Dendritic cell treated with granulocyte-macrophage colony-stimulating factor and Interleukin-4, amounts not matched to agents 40 ng/mL and 50 ng/mL, for 4 days (primary cell): Measurements from ENCODE around the gene CMSS1.

Source experiments
- H3K27ac Mint-ChIP-seq: one replicate; pipeline ENCODE4 v1.8.0; 2022; ENCODE audit warnings: mild to moderate bottlenecking, mixed read lengths
- H3K27me3 Mint-ChIP-seq: one replicate; pipeline ENCODE4 v1.8.0; 2022; ENCODE audit warnings: mild to moderate bottlenecking, mixed read lengths
- H3K36me3 Mint-ChIP-seq: one replicate; pipeline ENCODE4 v1.8.0; 2022; ENCODE audit warnings: low read depth, mixed read lengths
- H3K4me1 Mint-ChIP-seq: one replicate; pipeline ENCODE4 v1.8.0; 2022; ENCODE audit warnings: low read depth, mixed read lengths
- H3K4me3 Mint-ChIP-seq: one replicate; pipeline ENCODE4 v1.8.0; 2022; ENCODE audit warnings: mild to moderate bottlenecking, moderate library complexity, mixed read lengths
- H3K9me3 Mint-ChIP-seq: one replicate; pipeline ENCODE4 v1.8.0; 2022; ENCODE audit warnings: mixed read lengths
- intact Hi-C: fragments of 100-400 bp; cut with micrococcal nuclease; formaldehyde crosslinking; loops from one replicate; pipeline ENCODE4 v1.15.0; 2022

CMSS1 gene

DNA sequence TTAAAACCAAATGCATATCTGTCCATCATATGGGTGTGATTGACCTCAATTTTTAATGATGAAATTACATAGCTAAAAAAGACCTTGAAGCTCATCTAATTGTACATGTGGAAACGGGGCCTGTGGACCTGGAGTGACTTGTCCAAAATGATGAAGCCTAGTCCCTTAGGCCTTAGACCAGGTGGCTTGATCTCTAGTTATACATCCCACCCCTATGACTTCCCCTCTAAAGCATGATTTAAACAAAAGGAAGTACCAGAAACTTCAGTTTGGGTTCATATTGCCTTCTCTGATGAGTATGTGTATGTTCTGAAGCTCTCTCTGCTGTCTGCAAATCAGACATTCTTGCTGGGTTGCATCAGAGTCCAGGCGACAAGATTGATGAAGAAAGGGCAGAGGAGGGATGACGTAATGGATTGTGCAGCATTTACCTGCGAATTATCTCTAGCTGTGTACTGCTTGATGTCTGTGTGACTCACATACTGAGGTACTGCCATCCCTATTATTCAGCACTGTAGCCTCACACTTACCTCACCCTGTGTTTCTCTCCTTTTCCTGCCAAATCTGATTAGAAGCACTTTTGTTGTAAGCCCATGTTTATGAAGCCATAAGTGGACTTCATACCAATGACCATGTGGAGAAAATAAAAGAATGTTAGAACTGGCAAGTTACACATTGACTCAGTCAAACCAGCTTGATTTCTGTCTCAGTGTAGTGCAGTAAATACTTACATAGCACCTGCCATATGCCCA, 185.1 kb downstream of the CMSS1 start:
- H3K36me3 Mint-ChIP-seq = no peaks in the 10 kb centered on the region
- peaks cover 11% of the 10 kb centered on the region for H3K9me3 Mint-ChIP-seq
- no peak overlapping the region for H3K27ac Mint-ChIP-seq
- H3K27me3 Mint-ChIP-seq = no peaks in the 10 kb centered on the region
- H3K4me1 Mint-ChIP-seq = no peaks in the 10 kb centered on the region
- intact Hi-C loops = no loop called here
- no peak overlapping the region for H3K4me3 Mint-ChIP-seq

- no peaks in the 10 kb centered on the region for H3K27me3 Mint-ChIP-seq
- H3K9me3 Mint-ChIP-seq = peaks cover 5% of the 10 kb centered on the region
- no peak overlapping the region for H3K4me3 Mint-ChIP-seq
- no peaks in the 10 kb centered on the region for H3K4me1 Mint-ChIP-seq
- H3K27ac Mint-ChIP-seq = no peak overlapping the region
- H3K36me3 Mint-ChIP-seq = no peaks in the 10 kb centered on the region
- intact Hi-C loops = no loop called here
Observed at GRCh38 chr3:100003609-100004503, 186.2 kb downstream of the CMSS1 start.

GRCh38 chr3:100004931-100005330, 187.3 kb downstream of the CMSS1 start:
- no peaks in the 10 kb centered on the region for H3K4me1 Mint-ChIP-seq
- H3K9me3 Mint-ChIP-seq = no peaks in the 10 kb centered on the region
- intact Hi-C loops = no loop called here
- no peak overlapping the region for H3K4me3 Mint-ChIP-seq
- H3K27ac Mint-ChIP-seq = no peak overlapping the region
- no peaks in the 10 kb centered on the region for H3K27me3 Mint-ChIP-seq
- no peaks in the 10 kb centered on the region for H3K36me3 Mint-ChIP-seq

DNA sequence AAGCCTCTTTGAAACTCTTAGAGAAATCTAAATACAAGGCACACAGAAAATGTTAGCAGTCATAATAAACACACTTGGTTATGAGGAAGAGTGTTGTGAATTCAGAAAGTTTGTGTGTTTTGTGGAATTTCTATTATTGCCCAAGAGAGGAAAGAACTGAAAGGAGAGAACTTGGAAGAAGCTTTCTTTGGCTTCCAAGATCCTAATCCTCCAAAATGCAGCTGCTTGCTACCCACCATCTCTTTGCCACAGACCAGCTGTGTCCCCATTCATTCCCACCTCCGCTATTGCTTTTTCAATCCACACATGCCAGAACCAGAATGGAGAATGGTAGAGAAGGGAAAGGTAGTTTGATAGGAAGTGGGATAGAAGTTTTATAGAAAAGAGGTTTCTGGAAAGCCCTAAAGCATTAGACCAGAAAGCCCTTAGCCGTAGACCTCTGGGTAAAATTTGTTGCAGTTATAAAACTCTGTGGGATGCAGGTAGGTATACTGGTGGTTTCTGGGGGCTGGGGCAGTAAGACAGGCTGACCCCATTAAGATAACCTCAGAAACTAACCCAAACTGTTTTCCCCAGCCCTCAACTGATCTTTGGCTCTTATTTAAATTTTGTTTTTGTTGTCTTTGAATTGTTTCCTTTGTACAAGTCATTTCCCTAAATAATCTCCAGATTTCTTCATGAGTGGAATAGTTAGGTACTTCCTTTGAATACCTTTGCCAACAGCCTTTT, 188.2 kb downstream of the CMSS1 start:
- Mint-ChIP-seq H3K36me3 (no peaks in the 10 kb centered on the region), H3K27me3 (no peaks in the 10 kb centered on the region), H3K9me3 (no peaks in the 10 kb centered on the region), H3K4me1 (no peaks in the 10 kb centered on the region), H3K4me3 (no peak overlapping the region), H3K27ac (no peak overlapping the region)
- intact Hi-C loops = no loop called here

DNA sequence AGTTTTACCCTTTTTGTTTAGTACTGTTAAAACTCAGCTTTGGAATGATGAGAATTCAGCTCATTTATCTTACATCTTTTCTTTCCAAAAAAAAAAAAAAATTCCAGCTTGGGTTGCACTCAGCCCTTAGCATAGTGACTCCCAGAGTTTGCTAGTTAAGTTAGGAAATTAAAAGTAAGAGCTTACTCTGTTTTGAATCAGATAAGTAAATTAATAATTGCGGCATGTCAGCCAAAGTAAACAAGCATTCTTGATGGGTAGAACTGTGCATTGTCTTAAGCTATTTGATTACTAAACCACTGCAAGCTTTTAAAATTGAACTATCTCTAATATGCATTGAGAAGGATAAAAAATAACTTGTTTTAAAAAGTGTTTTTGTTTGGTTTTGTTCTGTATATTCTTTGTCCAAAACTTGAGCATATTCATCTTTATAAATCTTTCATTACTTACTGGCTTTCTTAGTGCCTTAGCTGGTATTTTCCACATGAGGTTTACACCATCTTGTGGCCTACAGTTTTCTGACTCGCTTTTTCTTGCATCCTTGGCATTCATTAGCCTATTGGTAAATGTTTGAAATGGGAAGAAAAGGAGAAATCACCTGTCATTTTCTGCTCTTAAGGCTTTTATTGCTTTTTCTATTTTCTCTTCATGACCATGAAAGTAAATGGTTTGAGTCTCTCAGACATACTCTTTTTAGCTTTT, 189.1 kb downstream of the CMSS1 start:
- no peaks in the 10 kb centered on the region for H3K9me3 Mint-ChIP-seq
- H3K4me3 Mint-ChIP-seq = no peak overlapping the region
- no peak overlapping the region for H3K27ac Mint-ChIP-seq
- H3K4me1 Mint-ChIP-seq = no peaks in the 10 kb centered on the region
- intact Hi-C loops = no loop called here
- H3K27me3 Mint-ChIP-seq = no peaks in the 10 kb centered on the region
- H3K36me3 Mint-ChIP-seq = no peaks in the 10 kb centered on the region

DNA sequence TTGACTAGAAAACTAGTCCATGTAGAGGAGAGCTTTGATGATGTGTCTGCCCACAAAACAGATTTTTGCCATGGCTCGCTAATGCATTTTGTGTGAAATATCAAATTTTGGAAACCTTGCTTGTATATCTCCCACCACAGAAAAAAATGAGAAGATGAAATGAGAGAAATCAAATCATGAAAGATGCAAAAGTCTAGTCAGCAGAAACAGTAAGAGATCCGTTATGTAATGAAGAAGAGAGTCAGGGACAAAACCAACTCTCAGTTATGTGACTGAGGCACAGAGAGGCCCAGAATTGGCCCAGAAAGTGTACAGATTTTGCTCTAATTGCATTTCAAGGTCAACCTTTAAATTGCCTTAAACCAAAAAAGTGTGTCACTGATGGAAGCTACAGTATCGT, 189.7 kb downstream of the CMSS1 start:
- no peak overlapping the region for H3K27ac Mint-ChIP-seq
- intact Hi-C loops = no loop called here

DNA sequence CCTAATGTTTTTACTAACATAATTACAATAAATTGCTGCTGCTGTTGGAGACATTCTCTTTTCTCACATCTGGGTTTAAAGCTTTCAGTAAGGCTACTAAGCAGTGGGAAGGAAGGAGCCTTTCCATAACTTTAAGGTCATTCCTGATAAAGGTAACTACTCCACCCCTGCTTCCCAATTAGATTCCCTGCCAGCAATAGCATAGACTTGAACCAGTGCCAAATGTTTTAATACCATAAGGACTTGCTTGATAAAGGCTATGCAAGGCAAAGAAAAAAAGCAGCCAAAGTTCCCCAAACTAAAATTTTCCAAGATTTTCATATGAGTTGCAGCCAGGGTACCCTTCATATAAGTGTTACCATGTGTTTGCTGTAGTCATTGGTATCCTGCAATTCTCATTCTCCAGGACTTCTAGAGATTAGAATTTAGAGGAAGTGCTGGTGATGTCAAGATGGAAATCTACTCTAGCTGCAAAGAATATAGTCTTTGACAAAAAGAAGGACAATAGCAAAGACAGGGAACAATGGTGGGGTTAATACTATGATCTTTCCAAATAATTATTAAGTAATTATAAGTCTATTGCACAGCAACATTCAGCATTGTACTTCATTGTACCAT, 190.5 kb downstream of the CMSS1 start:
- Mint-ChIP-seq H3K4me1 (no peaks in the 10 kb centered on the region), H3K36me3 (no peaks in the 10 kb centered on the region), H3K27ac (no peak overlapping the region), H3K4me3 (no peak overlapping the region), H3K9me3 (no peaks in the 10 kb centered on the region), H3K27me3 (no peaks in the 10 kb centered on the region)
- intact Hi-C loops = no loop called here

More for the DNA sequence above, 189.7 kb downstream of the CMSS1 start:
- H3K4me3 Mint-ChIP-seq = no peak overlapping the region
- H3K9me3 Mint-ChIP-seq = no peaks in the 10 kb centered on the region
- no peaks in the 10 kb centered on the region for H3K4me1 Mint-ChIP-seq
- H3K27me3 Mint-ChIP-seq = no peaks in the 10 kb centered on the region
- no peaks in the 10 kb centered on the region for H3K36me3 Mint-ChIP-seq

DNA sequence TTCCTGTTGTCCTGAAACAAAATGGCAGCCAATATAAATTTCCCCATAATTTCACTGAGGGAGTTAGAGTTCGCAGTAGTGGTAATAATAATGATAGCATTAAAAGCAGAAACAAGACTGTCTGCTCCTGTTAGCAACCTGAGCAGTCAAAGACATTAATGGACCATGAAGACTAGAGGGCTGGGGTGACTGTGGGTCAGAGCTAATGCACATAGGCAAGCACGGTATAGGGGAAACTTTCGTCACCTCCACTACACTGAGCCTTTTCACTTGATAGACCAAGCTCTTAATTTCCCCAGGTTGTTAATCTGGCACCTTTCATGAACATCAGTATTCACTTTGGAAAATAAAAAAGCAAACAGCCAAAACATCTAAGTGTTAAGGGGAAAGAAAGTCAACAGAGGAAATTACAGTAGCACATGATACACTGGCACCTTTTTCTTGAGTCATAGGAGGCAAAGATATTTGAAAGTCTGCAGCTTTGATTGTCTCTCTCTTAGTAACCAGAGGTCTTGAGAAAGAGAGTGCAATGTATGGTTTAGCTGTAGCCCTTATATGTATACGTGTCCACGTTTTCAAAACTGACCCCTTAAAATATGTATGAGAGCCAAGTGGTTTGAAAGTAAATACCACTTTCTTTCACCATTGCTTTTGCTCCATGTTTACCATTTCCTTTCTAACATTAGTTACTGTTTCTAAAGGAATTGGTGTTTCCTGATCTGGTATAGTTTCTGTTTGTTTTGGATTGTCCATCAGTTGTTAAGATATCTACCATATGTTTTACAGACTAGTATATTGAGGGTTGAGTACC, 191.8 kb downstream of the CMSS1 start:
- no peaks in the 10 kb centered on the region for H3K4me1 Mint-ChIP-seq
- no peaks in the 10 kb centered on the region for H3K27me3 Mint-ChIP-seq
- H3K36me3 Mint-ChIP-seq = no peaks in the 10 kb centered on the region
- intact Hi-C loops = no loop called here
- H3K9me3 Mint-ChIP-seq = no peaks in the 10 kb centered on the region
- no peak overlapping the region for H3K27ac Mint-ChIP-seq
- no peak overlapping the region for H3K4me3 Mint-ChIP-seq

GRCh38 chr3:100010087-100010417, 192.4 kb downstream of the CMSS1 start:
- Mint-ChIP-seq H3K4me3 (no peak overlapping the region), H3K36me3 (no peaks in the 10 kb centered on the region), H3K27me3 (no peaks in the 10 kb centered on the region), H3K4me1 (no peaks in the 10 kb centered on the region), H3K27ac (no peak overlapping the region), H3K9me3 (no peaks in the 10 kb centered on the region)
- intact Hi-C loops = no loop called here

DNA sequence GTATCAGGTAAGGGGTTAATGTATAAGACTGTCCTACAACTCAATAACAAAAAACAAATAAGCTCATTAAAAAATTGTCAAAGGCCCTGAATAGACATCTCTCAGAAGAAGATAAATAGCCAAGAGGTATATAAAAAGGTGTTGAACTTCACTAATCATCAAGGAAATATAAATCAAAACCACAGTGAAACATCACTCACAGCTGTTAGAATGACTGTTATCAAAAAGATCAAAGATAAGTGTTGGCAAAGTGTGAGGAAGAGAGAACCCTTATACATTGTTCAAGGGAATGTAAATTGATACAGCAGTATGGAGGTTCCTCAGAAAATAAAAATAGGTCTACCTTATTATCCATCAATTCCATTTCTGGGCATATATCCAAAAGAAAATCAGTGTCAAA, 201.1 kb downstream of the CMSS1 start:
- no peak overlapping the region for H3K4me3 Mint-ChIP-seq
- H3K27me3 Mint-ChIP-seq = no peaks in the 10 kb centered on the region
- no peaks in the 10 kb centered on the region for H3K9me3 Mint-ChIP-seq
- H3K27ac Mint-ChIP-seq = no peak overlapping the region
- intact Hi-C loops = no loop called here
- no peaks in the 10 kb centered on the region for H3K4me1 Mint-ChIP-seq
- H3K36me3 Mint-ChIP-seq = no peaks in the 10 kb centered on the region

DNA sequence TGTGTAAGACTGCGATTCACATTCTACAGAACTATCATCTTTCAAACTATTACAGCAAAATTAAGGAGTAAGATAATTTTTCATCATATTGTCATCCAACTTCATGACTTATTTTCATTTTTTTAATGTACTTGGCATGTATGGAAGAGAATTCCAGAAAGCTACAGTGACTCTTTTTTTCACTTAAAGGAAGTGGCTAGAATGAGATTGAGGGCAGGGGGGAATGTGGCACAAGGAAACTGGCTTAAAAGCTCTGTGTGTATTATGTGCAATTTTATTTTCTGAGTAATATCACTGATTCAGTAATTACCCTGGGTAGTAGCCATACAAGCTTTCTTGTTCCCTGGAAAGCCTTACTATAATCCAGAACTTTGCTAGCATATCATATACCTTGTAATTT, 202.1 kb downstream of the CMSS1 start:
- Mint-ChIP-seq H3K27ac (no peak overlapping the region), H3K27me3 (no peaks in the 10 kb centered on the region), H3K36me3 (no peaks in the 10 kb centered on the region), H3K4me1 (no peaks in the 10 kb centered on the region), H3K4me3 (no peak overlapping the region), H3K9me3 (no peaks in the 10 kb centered on the region)
- intact Hi-C loops = no loop called here

GRCh38 chr3:100020876-100021644, 203.4 kb downstream of the CMSS1 start:
- intact Hi-C loops = no loop called here
- H3K4me3 Mint-ChIP-seq = no peak overlapping the region
- H3K27me3 Mint-ChIP-seq = no peaks in the 10 kb centered on the region
- no peaks in the 10 kb centered on the region for H3K36me3 Mint-ChIP-seq
- H3K27ac Mint-ChIP-seq = no peak overlapping the region
- no peaks in the 10 kb centered on the region for H3K4me1 Mint-ChIP-seq
- H3K9me3 Mint-ChIP-seq = no peaks in the 10 kb centered on the region
